ENCODE measurements around the gene DUSP16.
A peak's percentile ranks its signal among the peaks of the same experiment; 100 is the strongest.

The DUSP16 gene

DNA sequence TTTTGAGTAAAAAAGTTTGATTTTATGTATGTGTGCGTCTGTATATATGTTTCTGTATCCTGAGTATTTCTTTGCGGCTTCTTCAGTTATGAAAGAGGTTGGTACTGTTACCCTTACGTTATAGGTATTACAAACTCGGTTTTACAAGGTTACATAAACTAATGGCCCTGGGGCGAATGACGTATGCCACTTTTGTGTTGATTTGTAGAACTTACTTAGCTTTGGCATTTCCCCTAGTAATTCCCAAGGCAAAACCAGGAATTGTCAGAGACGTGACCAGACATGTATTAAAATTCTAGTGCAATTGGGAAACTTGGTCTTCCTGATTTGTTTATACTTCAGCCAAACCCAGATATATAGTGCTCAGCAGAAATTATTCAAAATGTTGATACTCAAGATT lies 93.3 kb downstream of the DUSP16 start:
- no peak for DNase-seq (ENCODE audit: low read depth in 2 of 2)

GRCh38 chr12:12468575-12468974 lies 94.1 kb downstream of the DUSP16 start:
- no peak for DNase-seq (ENCODE audit: low read depth in 2 of 2)

DNA sequence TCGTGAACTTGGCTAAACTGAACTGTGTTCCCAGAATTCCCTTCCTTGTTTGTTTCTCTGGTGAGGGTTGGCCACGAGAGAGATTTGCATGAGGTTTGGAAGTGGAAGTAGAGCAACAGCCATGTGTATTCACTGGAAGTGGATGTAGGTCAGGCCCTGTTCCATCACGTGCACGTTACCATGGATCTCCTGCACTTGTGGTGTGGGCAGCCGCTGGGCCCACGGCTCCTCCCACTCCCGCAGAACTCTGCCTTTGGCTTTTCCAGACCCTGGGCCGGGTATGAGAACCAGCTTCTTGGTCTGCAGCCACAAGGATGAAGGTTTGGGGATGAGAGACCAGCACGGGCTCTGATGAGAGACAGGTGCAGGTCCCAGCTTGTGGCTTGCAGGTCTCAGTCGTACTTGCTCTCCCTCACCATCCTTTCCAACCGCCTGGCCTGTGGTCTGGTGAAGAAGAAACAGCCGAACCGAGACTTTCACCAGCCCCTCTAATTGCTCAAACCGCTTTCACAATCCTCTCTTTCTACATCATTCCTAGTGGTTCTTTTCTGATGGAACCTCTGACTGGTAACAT lies 94.9 kb downstream of the DUSP16 start:
- peak in 1 of 2 donors; percentile 25 for DNase-seq (ENCODE audit: low read depth in 2 of 2)

GRCh38 chr12:12467264-12467663 lies 95.4 kb downstream of the DUSP16 start:
- DNase-seq (ENCODE audit: low read depth in 2 of 2): no peak

DNA sequence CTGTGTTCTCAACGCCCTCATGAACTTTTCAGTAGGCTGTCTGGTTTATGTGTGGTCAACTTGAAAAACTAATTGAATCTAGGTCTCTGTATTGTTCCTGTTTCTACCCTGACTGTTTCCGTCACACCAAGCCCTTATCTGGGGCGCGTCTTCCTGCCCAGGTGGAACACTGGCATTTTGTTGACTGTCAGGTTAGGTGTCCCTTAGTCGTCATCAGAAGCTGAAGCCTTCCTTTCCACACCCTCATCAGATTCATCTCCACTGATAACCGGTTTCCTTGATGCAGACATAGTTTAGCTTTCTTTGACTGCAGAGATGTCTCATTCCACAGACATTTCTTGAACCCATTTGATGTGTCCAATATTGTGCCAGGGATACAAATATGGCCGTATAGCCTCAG lies 96.5 kb downstream of the DUSP16 start:
- no peak for DNase-seq (ENCODE audit: low read depth in 2 of 2)

- DNase-seq (ENCODE audit: low read depth in 2 of 2): no peak
Observed at GRCh38 chr12:12465522-12465921, 97.1 kb downstream of the DUSP16 start.

GRCh38 chr12:12461923-12462315 lies 100.7 kb downstream of the DUSP16 start:
- no peak for DNase-seq (ENCODE audit: low read depth in 2 of 2)

GRCh38 chr12:12460935-12461922 lies 101.4 kb downstream of the DUSP16 start:
- no peak for DNase-seq (ENCODE audit: low read depth in 2 of 2)

DNA sequence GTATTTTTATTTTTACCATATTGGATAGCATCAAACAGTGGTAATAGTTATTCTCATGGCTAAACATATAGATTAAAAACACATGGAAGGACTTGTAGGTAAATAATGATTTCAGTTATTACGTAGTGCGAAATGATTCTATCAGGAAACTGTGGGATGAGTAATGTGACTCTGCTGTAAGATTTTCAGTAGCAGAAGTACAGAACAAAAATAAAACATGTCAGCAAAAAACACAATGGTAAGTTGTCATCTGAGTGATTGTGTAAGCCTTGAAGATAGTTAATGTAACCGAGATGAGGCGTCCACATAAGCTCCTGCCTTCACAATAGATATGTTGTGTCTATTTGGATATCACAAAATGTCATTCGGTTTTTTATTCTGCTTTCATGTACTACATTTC lies 106.0 kb downstream of the DUSP16 start:
- no peak for DNase-seq (ENCODE audit: low read depth in 2 of 2)

DNA sequence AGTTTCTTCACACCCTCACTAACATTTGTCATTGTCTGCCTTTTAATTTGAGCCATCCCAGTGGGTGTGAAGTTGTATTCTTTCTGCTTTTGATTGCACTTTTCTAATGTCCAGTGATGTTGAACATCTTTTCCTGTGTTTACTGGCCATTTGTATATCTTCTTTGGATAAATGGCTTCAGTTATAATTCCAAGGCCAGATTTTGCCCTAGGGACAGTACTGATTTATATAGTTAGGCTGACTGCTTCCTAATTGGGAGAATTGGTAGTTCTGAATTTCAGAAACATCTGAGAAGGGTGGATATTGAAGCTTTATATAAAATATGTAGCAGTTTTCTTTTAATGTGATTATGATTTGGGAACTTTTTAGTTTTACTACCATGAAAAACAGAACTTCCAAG lies 108.3 kb downstream of the DUSP16 start:
- no peak for DNase-seq (ENCODE audit: low read depth in 2 of 2)

- no peak for DNase-seq (ENCODE audit: low read depth in 2 of 2)
Observed at GRCh38 chr12:12453635-12454034, 109.0 kb downstream of the DUSP16 start.

DNA sequence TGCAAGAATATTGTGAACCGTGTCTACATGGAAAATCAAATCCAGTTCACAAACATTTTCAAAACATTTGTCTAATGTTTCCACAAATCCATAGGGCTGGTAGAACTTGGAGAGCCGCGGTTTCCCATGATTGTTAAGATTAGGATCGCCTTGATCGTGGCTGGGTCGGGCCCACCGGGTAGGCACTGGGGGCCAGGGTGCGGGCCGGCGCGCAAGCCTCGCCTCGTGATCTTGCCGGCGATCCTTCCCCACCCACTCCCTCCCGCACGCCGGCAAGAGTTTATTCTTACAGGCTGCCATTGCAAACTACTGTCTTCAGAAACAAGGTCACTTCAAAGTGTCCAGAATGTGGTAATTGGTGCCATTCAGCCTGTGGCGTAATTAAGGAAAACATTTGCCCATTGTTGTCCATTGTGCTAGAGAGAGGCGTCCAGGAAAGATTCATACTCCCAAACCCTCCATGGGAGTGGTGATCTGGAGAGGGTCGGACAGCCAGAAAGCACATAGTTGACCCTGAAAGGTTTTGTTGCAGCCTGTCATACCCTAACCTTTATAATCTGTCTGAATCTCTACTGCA lies 110.2 kb downstream of the DUSP16 start:
- DNase-seq (ENCODE audit: low read depth in 2 of 2): no peak

GRCh38 chr12:12451098-12451497 lies 111.6 kb downstream of the DUSP16 start:
- DNase-seq (ENCODE audit: low read depth in 2 of 2): no peak

DNA sequence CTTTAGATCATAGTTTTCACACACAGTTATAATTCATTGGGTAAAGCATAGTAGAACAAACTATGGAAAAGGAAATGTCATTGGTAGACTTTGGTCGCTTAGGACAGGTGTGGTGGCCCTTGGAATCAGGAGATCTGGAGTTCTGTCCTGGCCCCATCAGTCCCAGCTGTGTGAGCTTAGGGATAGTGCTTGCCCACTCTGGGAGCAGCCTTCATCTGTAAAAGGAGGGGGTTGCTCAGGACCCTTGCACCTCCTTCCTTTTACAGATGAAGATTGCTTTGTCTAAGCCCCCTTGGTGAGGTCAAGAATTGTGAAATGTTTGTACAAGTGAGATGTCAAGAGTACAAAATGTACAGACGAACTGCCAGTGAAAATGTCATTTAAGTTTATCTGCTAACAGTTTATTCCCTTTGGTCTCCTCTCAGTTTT lies 112.6 kb downstream of the DUSP16 start:
- no peak for DNase-seq (ENCODE audit: low read depth in 2 of 2)

DNA sequence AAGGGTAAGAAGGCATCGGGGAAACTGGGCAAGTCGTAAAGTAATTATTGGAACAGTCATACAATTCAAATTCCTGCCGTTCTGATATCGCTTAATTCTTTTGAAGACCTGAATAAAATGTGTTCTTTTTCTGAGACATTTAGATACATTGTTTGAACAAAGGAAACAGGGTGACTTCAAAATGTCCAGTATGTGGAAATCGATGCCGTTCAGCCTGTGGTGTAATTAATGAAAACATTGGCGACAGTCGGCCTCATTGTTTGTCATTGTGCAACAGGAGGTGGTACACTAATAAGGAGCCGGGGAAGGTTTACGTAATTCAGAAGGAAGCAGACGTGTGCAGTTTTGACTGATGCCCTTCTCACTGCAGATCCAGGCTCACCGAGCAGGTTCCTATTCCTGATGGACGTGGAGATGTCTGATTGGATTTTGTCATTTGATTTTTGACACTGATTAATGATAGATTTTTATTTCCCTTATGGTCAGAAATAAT lies 113.1 kb downstream of the DUSP16 start:
- no peak for DNase-seq (ENCODE audit: low read depth in 2 of 2)

DNA sequence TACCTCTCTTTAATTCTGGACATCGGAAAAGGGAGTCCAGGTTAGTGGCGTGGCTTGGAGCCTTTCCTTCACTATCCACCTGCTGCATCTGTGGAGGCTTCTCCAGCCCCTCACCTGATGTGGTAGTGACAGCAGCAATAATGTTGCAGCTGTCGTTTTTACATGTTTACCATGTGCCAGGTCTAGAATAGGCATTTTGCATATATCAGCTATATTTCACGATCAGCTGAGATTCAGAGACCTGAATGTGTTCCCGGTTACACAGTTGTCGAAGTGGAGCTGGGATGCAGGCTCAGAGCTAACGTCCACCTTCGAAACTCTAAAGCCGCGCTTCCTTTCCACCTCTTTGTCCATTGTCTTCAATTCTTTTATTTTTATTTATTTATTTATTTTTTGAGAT lies 114.8 kb downstream of the DUSP16 start:
- no peak for DNase-seq (ENCODE audit: low read depth in 2 of 2)

DNA sequence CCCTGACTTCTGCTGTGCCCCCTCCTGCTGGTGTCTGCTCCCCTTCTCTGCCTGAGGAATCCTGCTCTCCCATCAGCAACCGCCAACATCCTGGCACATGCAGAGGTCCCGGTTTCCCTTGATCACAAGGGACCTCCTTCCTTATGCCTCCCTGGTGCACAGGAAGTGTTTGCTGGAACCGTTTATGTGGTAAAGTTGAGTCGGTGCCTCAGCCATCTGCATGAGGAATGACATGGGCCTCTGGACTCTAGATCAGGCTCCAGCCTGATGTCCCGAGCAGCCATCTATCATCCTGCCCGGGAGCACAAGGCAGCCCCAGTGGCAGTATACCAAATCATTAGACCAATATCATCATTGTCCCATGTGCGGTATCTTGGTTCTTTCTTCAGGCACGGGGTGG lies 115.4 kb downstream of the DUSP16 start:
- no peak for DNase-seq (ENCODE audit: low read depth in 2 of 2)

GRCh38 chr12:12446786-12447185 lies 115.9 kb downstream of the DUSP16 start:
- DNase-seq (ENCODE audit: low read depth in 2 of 2): no peak

DNA sequence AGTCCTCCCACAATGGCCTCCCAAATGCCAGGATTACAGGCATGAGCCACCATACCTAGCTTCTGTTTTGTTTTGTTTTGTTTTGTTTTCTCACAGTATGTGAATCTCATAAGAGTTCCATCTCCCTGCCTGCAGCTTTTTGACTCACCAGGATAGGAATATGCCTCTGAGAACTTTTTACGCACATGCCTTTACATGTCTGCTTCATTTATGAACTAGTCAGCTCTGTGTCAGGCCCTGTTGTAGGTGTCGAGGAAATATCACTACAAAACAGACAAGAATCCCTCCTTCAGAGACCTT lies 116.8 kb downstream of the DUSP16 start:
- DNase-seq (ENCODE audit: low read depth in 2 of 2): no peak

GRCh38 chr12:12445165-12445881 lies 117.3 kb downstream of the DUSP16 start:
- DNase-seq (ENCODE audit: low read depth in 2 of 2): no peak

GRCh38 chr12:12443431-12443878 lies 119.2 kb downstream of the DUSP16 start:
- no peak for DNase-seq (ENCODE audit: low read depth in 2 of 2)

GRCh38 chr12:12442548-12443071 lies 120.1 kb downstream of the DUSP16 start:
- DNase-seq (ENCODE audit: low read depth in 2 of 2): no peak
